NCI-H510A (cell line): ENCODE measurements around the gene CSF2RB.

Source experiments
- DNase-seq: peaks from one replicate; lab custom pipeline; 2025; lab: John Stamatoyannopoulos, UW

Gene CSF2RB

GRCh38 chr22:36921309-36922104 lies 8.1 kb downstream of the CSF2RB start:
- no peak for DNase-seq

- no peak for DNase-seq
Observed at GRCh38 chr22:36922105-36922608, 8.7 kb downstream of the CSF2RB start.

GRCh38 chr22:36922711-36923110 lies 9.3 kb downstream of the CSF2RB start:
- DNase-seq: no peak

GRCh38 chr22:36923131-36923788 lies 9.8 kb downstream of the CSF2RB start:
- DNase-seq: no peak

- no peak for DNase-seq
Observed at GRCh38 chr22:36924151-36924698, 10.8 kb downstream of the CSF2RB start.

GRCh38 chr22:36925388-36926290 lies 12.2 kb downstream of the CSF2RB start:
- no peak for DNase-seq

- no peak for DNase-seq
Observed at GRCh38 chr22:36926309-36926708, 12.9 kb downstream of the CSF2RB start.

GRCh38 chr22:36926721-36927435 lies 13.4 kb downstream of the CSF2RB start:
- DNase-seq: no peak

GRCh38 chr22:36927671-36928070 lies 14.2 kb downstream of the CSF2RB start:
- no peak for DNase-seq

GRCh38 chr22:36928196-36928595 lies 14.8 kb downstream of the CSF2RB start:
- DNase-seq: no peak

- no peak for DNase-seq
Observed at GRCh38 chr22:36928786-36929535, 15.5 kb downstream of the CSF2RB start.

GRCh38 chr22:36929621-36930020 lies 16.2 kb downstream of the CSF2RB start:
- DNase-seq: no peak

- no peak for DNase-seq
Observed at GRCh38 chr22:36930041-36930935, 16.9 kb downstream of the CSF2RB start.

GRCh38 chr22:36931446-36931845 lies 18.0 kb downstream of the CSF2RB start:
- DNase-seq: no peak

- no peak for DNase-seq
Observed at GRCh38 chr22:36933629-36934417, 20.4 kb downstream of the CSF2RB start.

GRCh38 chr22:36934418-36935312 lies 21.2 kb downstream of the CSF2RB start:
- no peak for DNase-seq

- DNase-seq: no peak
Observed at GRCh38 chr22:36935313-36935610, 21.8 kb downstream of the CSF2RB start.

GRCh38 chr22:36935694-36936093 lies 22.3 kb downstream of the CSF2RB start:
- DNase-seq: no peak
